Spinal cord (tissue), 10 donors: ENCODE measurements around the gene BATF3. TPM values are rescaled to one million over a fixed set of nuclear protein-coding genes. Genes with fewer than 3 reads are reported as not detected.
"Not testable (repeated sequence)": the region's sequence is repeated elsewhere in the genome, so short reads cannot be mapped to it uniquely, and the experiment has no call there.

ENCODE experiments used
- DNase-seq, 6 donors: peaks; one replicate each; pipeline versions ENCODE4 v3.0.0 to v3.0.0-alpha.2; 2013 to 2015; ENCODE audit warnings: low spot score in 6 of 6, low read depth in 4 of 6
- H3K27ac ChIP-seq: one replicate; pipeline ENCODE4 v1.5.1; 2013; ENCODE audit warnings: low read depth, low read length, control low read depth
- H3K27me3 ChIP-seq: one replicate; pipeline ENCODE4 v1.6.1; 2013; ENCODE audit warnings: low read length; ENCODE audit not compliant: control insufficient read depth, insufficient read depth
- H3K36me3 ChIP-seq: one replicate; pipeline ENCODE4 v1.6.1; 2013; ENCODE audit warnings: low read length; ENCODE audit not compliant: control insufficient read depth, insufficient read depth
- H3K4me1 ChIP-seq: one replicate; pipeline ENCODE4 v1.6.1; 2013; ENCODE audit warnings: low read length; ENCODE audit not compliant: control insufficient read depth, insufficient read depth
- H3K4me3 ChIP-seq: one replicate; pipeline ENCODE4 v1.5.1; 2013; ENCODE audit warnings: low read depth, low read length, control low read depth
- H3K9me3 ChIP-seq: one replicate; pipeline ENCODE4 v1.6.1; 2013; ENCODE audit warnings: low read length; ENCODE audit not compliant: control insufficient read depth, insufficient read depth
- WGBS: methylation state at CpG from one replicate; pipeline ENCODE4 v1.1.5; 2013; ENCODE audit warnings: missing lambda C conversion rate; ENCODE audit not compliant: insufficient coverage; 5-methylcytosine and 5-hydroxymethylcytosine counted together
- polyA plus RNA-seq, 2 donors: library from polyadenylated mRNA; unstranded; fragments of 120-200 nt; gene quantifications; one replicate each; pipeline ENCODE4 v1.2.1, GENCODE V29; 2013; ENCODE audit not compliant: insufficient read length in 2 of 2
- total RNA-seq, 2 donors: library from RNA; depleted of rRNA in 1 of 2; stranded (reverse); fragments of 120-200 nt in 1 of 2; fragments of >200 nt in 1 of 2; gene quantifications; one replicate each; pipeline versions ENCODE4 v1.2.3 to v1.2.4, GENCODE V29; 2013 to 2014
- donor health status: healthy.

BATF3 gene
- total and polyA plus RNA-seq, 4 donors = 2.7 to 7.2 (median 3.5) TPM

- H3K9me3 ChIP-seq = no peaks in the 10 kb centered on the region
- peak in 3 of 6 donors; percentile 25 to 72 (median 41) for DNase-seq
- peak overlapping the region; percentile 34 for H3K27ac ChIP-seq
- peaks cover 23% of the 10 kb centered on the region for H3K4me1 ChIP-seq
- peaks cover 9% of the 10 kb centered on the region for H3K27me3 ChIP-seq
- no peak overlapping the region for H3K4me3 ChIP-seq
- WGBS = 41% methylated on average over 5 of the region's 9 CpGs
- H3K36me3 ChIP-seq = no peaks in the 10 kb centered on the region
These were observed 32.2 kb downstream of the BATF3 start for GRCh38 chr1:212667223-212668139.

DNA sequence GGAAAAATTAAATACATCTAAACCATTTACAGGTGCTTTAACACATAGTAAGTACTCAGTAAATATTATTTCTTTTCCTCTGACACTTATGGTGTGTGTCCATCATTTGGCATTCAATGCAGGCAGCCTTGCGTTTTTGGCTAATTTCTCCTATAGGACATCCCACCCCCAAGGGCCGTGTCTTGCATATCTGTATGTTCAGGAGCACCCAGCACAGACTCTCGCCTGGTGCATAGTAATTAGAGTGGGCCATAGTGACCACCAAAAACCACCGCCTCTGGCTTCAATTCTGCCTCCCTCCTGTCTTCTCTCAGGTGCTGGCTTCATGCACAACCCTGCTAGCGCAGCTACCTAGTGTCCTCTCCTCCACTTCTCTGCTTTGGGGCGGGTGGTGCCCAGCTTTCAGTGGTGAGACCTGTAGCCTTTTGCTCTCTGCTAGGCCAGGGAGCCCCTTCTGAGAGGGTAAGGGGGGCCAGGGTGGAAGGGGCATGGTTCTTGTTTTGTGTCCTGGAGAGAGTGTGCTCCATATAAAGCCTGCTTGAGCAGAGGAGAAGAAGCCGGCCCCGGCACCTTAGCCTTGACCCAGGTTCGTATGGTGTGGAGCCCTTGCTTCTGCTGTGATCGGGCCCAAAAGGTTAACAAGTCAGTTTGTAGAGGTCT is 33.4 kb downstream of the BATF3 start:
- no peak for DNase-seq
- Histone ChIP-seq H3K27me3 (peaks cover 9% of the 10 kb centered on the region), H3K27ac (no peak overlapping the region), H3K4me1 (peaks cover 17% of the 10 kb centered on the region), H3K4me3 (no peak overlapping the region), H3K9me3 (no peaks in the 10 kb centered on the region), H3K36me3 (no peaks in the 10 kb centered on the region)
- WGBS = 83% methylated on average over 8 of the region's 10 CpGs

- peaks cover 16% of the 10 kb centered on the region for H3K4me1 ChIP-seq
- DNase-seq = peak in 5 of 6 donors; percentile 38 to 85 (median 58)
- no peaks in the 10 kb centered on the region for H3K36me3 ChIP-seq
- no peaks in the 10 kb centered on the region for H3K9me3 ChIP-seq
- WGBS = 5% methylated on average over 24 of the region's 37 CpGs
- H3K27me3 ChIP-seq = peaks cover 7% of the 10 kb centered on the region
- H3K4me3 ChIP-seq = peak overlapping the region; percentile 69
- H3K27ac ChIP-seq = peak overlapping the region; percentile 40
These were observed 34.2 kb downstream of the BATF3 start for GRCh38 chr1:212665241-212666115.

DNA sequence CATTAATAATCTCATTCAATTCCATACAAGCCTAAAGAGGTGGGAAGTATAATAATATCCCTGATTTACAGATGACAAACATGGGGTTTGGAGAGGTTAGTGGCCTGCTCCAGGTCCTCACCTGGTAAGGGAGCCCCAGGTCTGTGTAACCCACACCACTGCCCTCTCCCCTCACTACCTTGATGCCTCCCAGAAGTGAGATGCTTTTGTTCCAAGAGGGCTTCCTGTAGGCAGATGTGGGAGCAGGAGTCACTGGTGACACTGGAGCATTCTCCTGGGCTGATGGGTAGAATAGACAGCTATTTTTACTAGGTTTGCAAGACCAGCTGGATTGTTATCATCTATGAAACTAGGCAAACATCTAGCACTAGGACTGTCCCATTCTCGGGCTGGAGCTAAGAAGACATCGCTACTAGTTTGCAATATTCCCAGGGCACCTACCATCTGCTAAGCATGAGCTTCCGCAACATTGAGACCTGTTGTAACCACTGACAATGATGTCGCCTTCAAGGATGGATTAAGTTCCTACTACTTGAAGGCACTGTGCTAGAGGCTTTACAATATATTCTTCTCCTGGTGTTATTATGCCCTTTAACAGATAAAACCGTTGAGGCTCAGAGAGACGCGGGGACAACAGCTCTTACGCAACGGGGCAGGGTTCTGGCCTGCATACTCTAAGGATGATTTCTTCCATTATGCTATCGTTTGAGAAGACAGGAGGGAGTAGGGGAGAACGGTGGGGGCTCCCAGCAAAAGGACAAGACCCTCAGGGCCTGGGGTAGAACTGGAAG is 35.0 kb downstream of the BATF3 start:
- H3K4me1 ChIP-seq = peaks cover 16% of the 10 kb centered on the region
- no peak overlapping the region for H3K4me3 ChIP-seq
- 82% methylated on average over 9 of the region's 11 CpGs for WGBS
- H3K36me3 ChIP-seq = no peaks in the 10 kb centered on the region
- DNase-seq = no peak
- H3K27ac ChIP-seq = no peak overlapping the region
- H3K9me3 ChIP-seq = no peaks in the 10 kb centered on the region
- H3K27me3 ChIP-seq = peaks cover 7% of the 10 kb centered on the region

- DNase-seq, H3K9me3 ChIP-seq, H3K27me3 ChIP-seq, H3K27ac ChIP-seq, H3K4me1 ChIP-seq, H3K4me3 ChIP-seq, H3K36me3 ChIP-seq: not testable (repeated sequence)
- 39% methylated on average over 4 of the region's 7 CpGs for WGBS
These were observed 41.4 kb downstream of the BATF3 start for GRCh38 chr1:212658250-212658649.

DNA sequence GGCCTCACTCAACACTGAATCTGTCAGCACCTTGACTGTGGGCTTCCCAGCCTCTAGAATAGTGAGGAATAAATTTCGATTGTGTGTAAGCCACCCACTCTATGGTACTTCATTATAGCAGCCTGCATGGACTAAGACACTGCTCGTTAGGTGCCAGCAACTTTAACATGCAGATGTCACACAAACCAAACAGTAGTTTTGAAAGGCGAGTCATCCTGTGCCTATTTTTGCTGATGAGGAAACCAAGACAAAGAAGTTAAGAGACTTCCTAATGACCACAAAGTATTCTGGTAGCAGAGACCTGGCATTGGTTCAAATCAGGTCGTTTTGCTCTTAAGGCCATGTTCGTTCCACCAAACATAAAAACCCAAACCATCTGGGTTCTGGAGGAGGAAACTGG is 42.9 kb downstream of the BATF3 start:
- no peaks in the 10 kb centered on the region for H3K27me3 ChIP-seq
- H3K9me3 ChIP-seq = no peaks in the 10 kb centered on the region
- WGBS = 100% methylated on average over 1 of the region's 5 CpGs
- no peaks in the 10 kb centered on the region for H3K36me3 ChIP-seq
- no peak overlapping the region for H3K4me3 ChIP-seq
- no peak overlapping the region for H3K27ac ChIP-seq
- DNase-seq = no peak
- no peaks in the 10 kb centered on the region for H3K4me1 ChIP-seq

DNA sequence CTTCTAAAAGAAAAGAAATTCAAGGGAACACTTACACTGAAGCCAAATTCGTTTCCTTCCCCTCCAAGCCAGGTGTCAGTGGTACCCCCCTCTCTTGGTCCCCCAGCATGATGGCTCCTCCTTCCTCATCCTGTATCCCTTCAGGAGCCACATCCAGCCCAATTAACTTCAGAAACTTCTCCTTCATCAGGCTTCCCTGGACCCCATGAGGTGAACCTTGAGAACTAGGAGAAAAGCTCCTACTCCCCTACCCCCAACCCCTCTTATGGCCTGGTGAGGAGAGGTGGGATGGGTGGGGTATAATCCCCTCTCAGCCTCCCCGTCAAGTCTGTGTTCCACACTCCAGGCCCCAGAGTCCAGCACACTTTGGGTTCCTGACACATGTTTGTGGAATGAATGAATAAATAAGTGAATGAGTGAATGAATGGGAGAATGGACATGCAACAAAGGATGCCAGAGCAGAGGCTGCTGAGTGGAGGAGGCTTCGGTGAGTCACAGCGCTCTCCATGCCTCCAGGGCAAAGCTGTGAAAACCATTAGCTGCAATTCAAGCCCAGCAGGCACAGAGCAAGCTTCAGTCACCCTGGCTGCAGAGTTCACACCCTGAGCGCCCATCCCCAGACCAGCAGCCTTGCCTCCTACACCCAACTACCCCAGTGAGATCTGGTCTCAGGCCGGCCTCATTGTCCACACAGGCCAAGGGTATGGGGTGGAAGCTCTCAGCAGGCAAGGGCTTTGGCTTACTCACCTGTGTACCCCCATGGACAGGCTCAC is 43.8 kb downstream of the BATF3 start:
- Histone ChIP-seq H3K4me1 (no peaks in the 10 kb centered on the region), H3K27ac (no peak overlapping the region), H3K4me3 (no peak overlapping the region), H3K27me3 (no peaks in the 10 kb centered on the region), H3K36me3 (no peaks in the 10 kb centered on the region), H3K9me3 (no peaks in the 10 kb centered on the region)
- no peak for DNase-seq
- WGBS = 71% methylated on average over 4 of the region's 6 CpGs

- Histone ChIP-seq H3K36me3 (no peaks in the 10 kb centered on the region), H3K27me3 (no peaks in the 10 kb centered on the region), H3K9me3 (no peaks in the 10 kb centered on the region), H3K4me3 (no peak overlapping the region), H3K4me1 (no peaks in the 10 kb centered on the region), H3K27ac (no peak overlapping the region)
- DNase-seq = no peak
- no CpG with 5 or more reads among the region's 1 CpG for WGBS
These were observed 47.0 kb downstream of the BATF3 start for GRCh38 chr1:212652609-212653008.
